HepG2 (cell line): Measurements from ENCODE around the gene ABCC8. TPM values are rescaled to one million over a fixed set of nuclear protein-coding genes. Genes with fewer than 3 reads are reported as not detected.

Source experiments
- ATAC-seq: fragments of 200-7000 bp; cut with Tn5 transposase; 3 replicates; pipeline ENCODE4 v1.9.1; 2020; ENCODE audit warnings: mild to moderate bottlenecking, moderate library complexity
- BruUV-seq: library from RNA; stranded (reverse); fragments of 400-500 nt; replicated peaks from 2 replicates; lab custom pipeline; 2021; lab: Mats Ljungman, UMichigan
- CTCF ChIA-PET: fragments of 300-600 bp; formaldehyde crosslinking; extraction: SDS; loops from one replicate; lab custom pipeline; 2021; ENCODE audit warnings: low total read pairs, inconsistent platforms, low intra/inter-chr PET ratio; lab: Yijun Ruan, JAX
- POLR2A ChIA-PET: fragments of 350-600 bp; sonication (Branson Sonifier 250); formaldehyde crosslinking; loops from one replicate; lab custom pipeline; 2020; ENCODE audit warnings: antibody characterized with exemption, inconsistent platforms; lab: Yijun Ruan, JAX
- DNase-seq: peaks from one replicate; pipeline ENCODE4 v3.0.0-alpha.2; 2015; ENCODE audit warnings: low spot score
- FAIRE-seq: peaks from 3 replicates; lab custom pipeline; 2011; peaks lifted over from hg19 to GRCh38; lab: Jason Lieb, UNC
- H2AFZ ChIP-seq: one replicate; pipeline ENCODE4 v1.6.1; 2011; ENCODE audit warnings: low read length, inconsistent platforms
- H3K27ac ChIP-seq: fragments of 300-600 bp; 3 replicates; pipeline ENCODE4 v1.8.0; 2011; ENCODE audit warnings: mixed run types, mild to moderate bottlenecking, mixed read lengths, low read length, inconsistent platforms; ENCODE audit not compliant: insufficient read depth; ENCODE audit errors: extremely low read length
- H3K27me3 ChIP-seq, 2 experiments: fragments of 200-600 bp in 1 of 2; 2 replicates in 1 of 2; 3 replicates in 1 of 2; pipeline versions ENCODE4 v1.6.0 to v1.8.0; 2011; ENCODE audit warnings: low read length in 2 of 2, mild to moderate bottlenecking in 2 of 2, moderate library complexity in 2 of 2, inconsistent platforms in 1 of 2; ENCODE audit not compliant: insufficient read depth in 2 of 2, control insufficient read depth in 1 of 2
- H3K36me3 ChIP-seq, 2 experiments: fragments of 200-600 bp in 1 of 2; replicated peaks in 1 of 2; 2 replicates in 1 of 2; 3 replicates in 1 of 2; pipeline versions ENCODE4 v1.5.1 to v1.8.0; 2011; ENCODE audit warnings: low read length in 2 of 2, inconsistent platforms in 1 of 2; ENCODE audit not compliant: insufficient read depth in 2 of 2, control insufficient read depth in 1 of 2
- H3K4me1 ChIP-seq: 2 replicates; pipeline ENCODE4 v1.5.1; 2012; ENCODE audit warnings: low read length, inconsistent platforms; ENCODE audit not compliant: insufficient read depth
- H3K4me2 ChIP-seq: 2 replicates; pipeline ENCODE4 v1.6.0; 2011; ENCODE audit warnings: low read depth, low read length, inconsistent platforms
- H3K4me3 ChIP-seq, 3 experiments: fragments of 200-600 bp in 1 of 3; sonication (generic), shearing (Covaris generic) in 1 of 3; replicated peaks in 1 of 3; 2 replicates each; pipeline ENCODE4 v1.5.1; 2011 to 2016; ENCODE audit warnings: low read length in 3 of 3, inconsistent platforms in 2 of 3, low read depth in 2 of 3, mild to moderate bottlenecking in 2 of 3, control low read depth in 1 of 3, mixed read lengths in 1 of 3; ENCODE audit not compliant: insufficient read depth in 1 of 3
- H3K79me2 ChIP-seq: one replicate; pipeline ENCODE4 v1.6.1; 2011; ENCODE audit warnings: low read length, inconsistent platforms; ENCODE audit not compliant: insufficient read depth
- H3K9ac ChIP-seq: 2 replicates; pipeline ENCODE4 v1.6.0; 2011; ENCODE audit warnings: mild to moderate bottlenecking, low read depth, low read length, inconsistent platforms; ENCODE audit not compliant: insufficient read depth
- H3K9me3 ChIP-seq: 2 replicates; pipeline ENCODE4 v1.5.1; 2012; ENCODE audit warnings: mild to moderate bottlenecking, low read length
- H4K20me1 ChIP-seq: 2 replicates; pipeline ENCODE4 v1.6.0; 2011; ENCODE audit warnings: inconsistent platforms, mild to moderate bottlenecking, low read length, moderate library complexity; ENCODE audit not compliant: insufficient read depth
- BATF2 ChIP-seq: sonication (generic); formaldehyde crosslinking; IDR thresholded peaks from 2 replicates; pipeline ENCODE4 v1.8.0; 2022; ENCODE audit warnings: mild to moderate bottlenecking, missing genetic modification reagents, moderate library complexity
- ELF3 ChIP-seq: IDR thresholded peaks from 2 replicates; pipeline ENCODE4 v1.6.1; 2016; ENCODE audit warnings: missing genetic modification reagents, missing compliant biosample characterization
- HNRNPUL1 ChIP-seq: fragments of 200-400 bp; formaldehyde crosslinking; IDR thresholded peaks from 2 replicates; pipeline ENCODE4 v1.6.1; 2017; ENCODE audit warnings: low read depth, mild to moderate bottlenecking, low read length, moderate library complexity
- MEF2D ChIP-seq: sonication (generic); formaldehyde crosslinking; IDR thresholded peaks from 2 replicates; pipeline ENCODE4 v1.5.1; 2020; ENCODE audit warnings: mild to moderate bottlenecking, missing genetic modification reagents
- NFIB ChIP-seq: sonication (generic); formaldehyde crosslinking; IDR thresholded peaks from 2 replicates; pipeline ENCODE4 v1.9.0; 2021; ENCODE audit warnings: missing genetic modification reagents, mild to moderate bottlenecking, borderline replicate concordance
- TEAD3 ChIP-seq: optimal IDR thresholded peaks from 2 replicates; pipeline ENCODE3; 2016; ENCODE audit warnings: borderline replicate concordance
- ZNF557 ChIP-seq: sonication (generic); formaldehyde crosslinking; IDR thresholded peaks from 2 replicates; pipeline ENCODE4 v1.4.0; 2020; ENCODE audit warnings: missing genetic modification reagents
- ZNF605 ChIP-seq: sonication (generic); formaldehyde crosslinking; IDR thresholded peaks from 2 replicates; pipeline ENCODE4 v1.8.0; 2022; ENCODE audit warnings: mild to moderate bottlenecking, missing genetic modification reagents
- WGBS: methylation state at CpG from one replicate; pipeline ENCODE4 v1.1.6; 2017; ENCODE audit warnings: low lambda C conversion rate; 5-methylcytosine and 5-hydroxymethylcytosine counted together
- in situ Hi-C: cut with HindIII; loops from 2 replicates; pipeline ENCODE4 v1.10.0; 2017; ENCODE audit warnings: low pct_unique_long_range_greater_than_20kb; ENCODE audit not compliant: extremely low pct_ligation_motif_present
- intact Hi-C: fragments of 100-400 bp; cut with micrococcal nuclease; formaldehyde crosslinking; loops from one replicate; pipeline ENCODE4 v1.10.0; 2022; ENCODE audit not compliant: unreplicated experiment
- polyA plus RNA-seq, 8 experiments: library from polyadenylated mRNA; depleted of rRNA in 3 of 8; stranded (reverse) in 7 of 8; unstranded in 1 of 8; fragments of >200 nt; fragmentation: Illumina TruSeq in 4 of 8; extraction: Trizol in 4 of 8; gene quantifications; 2 replicates each; pipeline versions ENCODE4 v1.2.1 to v1.2.3, GENCODE V29; 2011 to 2016; ENCODE audit warnings: low read depth in 4 of 8, missing spikeins in 1 of 8, mixed read lengths in 1 of 8; ENCODE audit not compliant: insufficient read depth in 1 of 8
- total RNA-seq, 5 experiments: library from RNA; depleted of rRNA; stranded (reverse); fragments of >200 nt; fragmentation: Illumina TruSeq; extraction: Trizol; gene quantifications; 2 replicates each; pipeline ENCODE4 v1.2.3, GENCODE V29; 2016; ENCODE audit warnings: low read depth in 1 of 5
- TF ChIP-seq, protein P1 (sequence below): sonication (generic); formaldehyde crosslinking; conservative IDR thresholded peaks from 2 replicates; pipeline ENCODE4 v1.4.0; 2020; ENCODE audit warnings: missing genetic modification reagents
- TF ChIP-seq, protein P2 (sequence below): sonication (generic); formaldehyde crosslinking; IDR thresholded peaks from 2 replicates; pipeline ENCODE4 v1.5.0; 2020; ENCODE audit warnings: missing genetic modification reagents
- TF ChIP-seq, protein P3 (sequence below): sonication (generic); IDR thresholded peaks from 2 replicates; pipeline ENCODE4 v1.6.1; 2016; ENCODE audit warnings: low read depth, borderline replicate concordance

Gene ABCC8
- total and polyA plus RNA-seq, 2 of the 13 experiments (the other 11 are each of a cell fraction or from before 2014, with no cell fraction given) = not detected

GRCh38 chr11:17463546-17464174 lies 13.0 kb downstream of the ABCC8 start (continued):
- TF ChIP-seq ZNF557 (CRISPR knock-in tag) = no peak
- TF ChIP-seq, protein P1, sequence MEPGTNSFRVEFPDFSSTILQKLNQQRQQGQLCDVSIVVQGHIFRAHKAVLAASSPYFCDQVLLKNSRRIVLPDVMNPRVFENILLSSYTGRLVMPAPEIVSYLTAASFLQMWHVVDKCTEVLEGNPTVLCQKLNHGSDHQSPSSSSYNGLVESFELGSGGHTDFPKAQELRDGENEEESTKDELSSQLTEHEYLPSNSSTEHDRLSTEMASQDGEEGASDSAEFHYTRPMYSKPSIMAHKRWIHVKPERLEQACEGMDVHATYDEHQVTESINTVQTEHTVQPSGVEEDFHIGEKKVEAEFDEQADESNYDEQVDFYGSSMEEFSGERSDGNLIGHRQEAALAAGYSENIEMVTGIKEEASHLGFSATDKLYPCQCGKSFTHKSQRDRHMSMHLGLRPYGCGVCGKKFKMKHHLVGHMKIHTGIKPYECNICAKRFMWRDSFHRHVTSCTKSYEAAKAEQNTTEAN (CRISPR knock-in tag) = no peak
- TF ChIP-seq TEAD3 (CRISPR knock-in tag) = no peak
- TF ChIP-seq ZNF605 (CRISPR knock-in tag) = no peak

DNA sequence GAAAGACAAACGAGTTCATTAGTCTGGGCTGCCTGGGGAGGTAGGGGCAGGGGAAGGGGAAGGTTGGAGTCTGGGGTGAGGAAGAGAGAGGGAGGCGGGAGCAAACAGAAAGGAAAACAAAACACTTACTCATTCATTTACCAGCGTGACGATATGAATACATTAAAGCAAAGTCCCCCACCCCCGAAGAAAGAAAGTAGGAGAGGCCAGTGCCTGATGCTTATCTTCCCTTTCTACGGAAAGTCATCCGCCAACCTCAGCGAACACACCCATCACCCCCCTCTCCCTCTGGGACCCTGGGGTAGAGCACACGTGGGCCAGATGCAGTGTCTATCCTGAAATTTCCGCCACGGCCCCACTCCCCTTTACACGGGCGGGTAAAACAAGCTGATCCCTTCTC lies 13.7 kb downstream of the ABCC8 start:
- peaks cover 0 to 4% of the 10 kb centered on the region in 2 experiments; a peak in 2 of 5 replicates for H3K27me3 ChIP-seq
- no peaks in the 10 kb centered on the region for H4K20me1 ChIP-seq
- no peaks in the 10 kb centered on the region for H3K79me2 ChIP-seq
- ATAC-seq = no peak
- H3K36me3 ChIP-seq = no peaks in the 10 kb centered on the region
- no peak overlapping the region for H3K4me3 ChIP-seq
- BruUV-seq = no TSS peak
- no peak for TF ChIP-seq MEF2D (CRISPR knock-in tag)
- in situ Hi-C loops (no loop called here), intact Hi-C loops (no loop called here)
- POLR2A ChIA-PET = no interaction called here
- H3K4me2 ChIP-seq = no peak overlapping the region
- DNase-seq = no peak
- no peak overlapping the region for H2AFZ ChIP-seq
- FAIRE-seq = no peak
- no peak overlapping the region for H3K9ac ChIP-seq
- no peaks in the 10 kb centered on the region for H3K4me1 ChIP-seq
- H3K27ac ChIP-seq = no peak overlapping the region
- no peaks in the 10 kb centered on the region for H3K9me3 ChIP-seq
- 18% methylated on average over 11 of the region's 13 CpGs for WGBS
- CTCF ChIA-PET = no interaction called here

DNA sequence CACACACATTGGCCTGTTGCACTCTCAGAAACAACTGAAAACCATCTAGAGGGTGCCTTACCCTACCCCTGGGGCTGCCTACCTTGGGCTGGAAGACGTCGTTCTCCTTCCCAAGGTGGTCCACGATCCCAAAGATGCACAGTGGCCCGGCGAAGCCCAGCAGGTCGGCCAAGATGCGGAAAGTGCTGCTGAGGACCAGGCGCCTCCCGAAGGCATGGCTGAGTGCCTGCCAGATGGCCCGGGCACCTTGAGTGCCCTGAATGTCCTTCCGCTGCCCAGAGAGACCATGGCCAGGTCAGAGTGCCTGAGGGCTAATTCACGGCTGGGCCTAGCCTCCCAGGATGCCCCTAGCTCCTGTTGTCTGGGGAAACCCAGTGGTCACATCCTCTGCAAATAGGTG lies 16.2 kb downstream of the ABCC8 start:
- ATAC-seq = no peak
- H3K27me3 ChIP-seq = peaks cover 0 to 28% of the 10 kb centered on the region in 2 experiments; a peak in 3 of 5 replicates
- no peak overlapping the region for H3K4me3 ChIP-seq
- in situ Hi-C loops (no loop called here), intact Hi-C loops (no loop called here)
- H3K36me3 ChIP-seq = no peaks in the 10 kb centered on the region
- H3K4me2 ChIP-seq = no peak overlapping the region
- no peak overlapping the region for H2AFZ ChIP-seq
- H3K9me3 ChIP-seq = no peaks in the 10 kb centered on the region
- no peak for FAIRE-seq
- no peaks in the 10 kb centered on the region for H4K20me1 ChIP-seq
- no peak overlapping the region for H3K27ac ChIP-seq
- 100% methylated on average over 1 of the region's 12 CpGs for WGBS
- H3K4me1 ChIP-seq = no peaks in the 10 kb centered on the region
- H3K79me2 ChIP-seq = no peaks in the 10 kb centered on the region
- CTCF ChIA-PET = no interaction called here
- TF ChIP-seq BATF2 (CRISPR knock-in tag) (no peak), ELF3 (CRISPR knock-in tag) (no peak), HNRNPUL1 (no peak), NFIB (CRISPR knock-in tag) (no peak)
- TF ChIP-seq, protein P2, sequence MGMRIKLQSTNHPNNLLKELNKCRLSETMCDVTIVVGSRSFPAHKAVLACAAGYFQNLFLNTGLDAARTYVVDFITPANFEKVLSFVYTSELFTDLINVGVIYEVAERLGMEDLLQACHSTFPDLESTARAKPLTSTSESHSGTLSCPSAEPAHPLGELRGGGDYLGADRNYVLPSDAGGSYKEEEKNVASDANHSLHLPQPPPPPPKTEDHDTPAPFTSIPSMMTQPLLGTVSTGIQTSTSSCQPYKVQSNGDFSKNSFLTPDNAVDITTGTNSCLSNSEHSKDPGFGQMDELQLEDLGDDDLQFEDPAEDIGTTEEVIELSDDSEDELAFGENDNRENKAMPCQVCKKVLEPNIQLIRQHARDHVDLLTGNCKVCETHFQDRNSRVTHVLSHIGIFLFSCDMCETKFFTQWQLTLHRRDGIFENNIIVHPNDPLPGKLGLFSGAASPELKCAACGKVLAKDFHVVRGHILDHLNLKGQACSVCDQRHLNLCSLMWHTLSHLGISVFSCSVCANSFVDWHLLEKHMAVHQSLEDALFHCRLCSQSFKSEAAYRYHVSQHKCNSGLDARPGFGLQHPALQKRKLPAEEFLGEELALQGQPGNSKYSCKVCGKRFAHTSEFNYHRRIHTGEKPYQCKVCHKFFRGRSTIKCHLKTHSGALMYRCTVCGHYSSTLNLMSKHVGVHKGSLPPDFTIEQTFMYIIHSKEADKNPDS = no peak
- TF ChIP-seq, protein P3, sequence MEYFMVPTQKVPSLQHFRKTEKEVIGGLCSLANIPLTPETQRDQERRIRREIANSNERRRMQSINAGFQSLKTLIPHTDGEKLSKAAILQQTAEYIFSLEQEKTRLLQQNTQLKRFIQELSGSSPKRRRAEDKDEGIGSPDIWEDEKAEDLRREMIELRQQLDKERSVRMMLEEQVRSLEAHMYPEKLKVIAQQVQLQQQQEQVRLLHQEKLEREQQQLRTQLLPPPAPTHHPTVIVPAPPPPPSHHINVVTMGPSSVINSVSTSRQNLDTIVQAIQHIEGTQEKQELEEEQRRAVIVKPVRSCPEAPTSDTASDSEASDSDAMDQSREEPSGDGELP = no peak
- TF ChIP-seq, all 625 proteins: peak for 0
- no peak overlapping the region for H3K9ac ChIP-seq
- POLR2A ChIA-PET = no interaction called here
- DNase-seq = no peak
- BruUV-seq = no TSS peak
